Effector memory CD8-positive, alpha-beta T cell (primary cell): ENCODE results near the gene SYT7.

Source experiments
- ATAC-seq: fragments of 150-1000 bp; cut with Tn5 transposase; replicated peaks from 2 replicates; pipeline ENCODE4 v1.10.0; 2021; ENCODE audit warnings: mild to moderate bottlenecking, moderate library complexity
- DNase-seq, 3 experiments: peaks; one replicate each; pipeline ENCODE4 v3.0.0; 2021
- H3K27ac Mint-ChIP-seq, 2 donors: one replicate each; pipeline ENCODE4 v1.8.0; 2022; ENCODE audit warnings: mild to moderate bottlenecking in 2 of 2, mixed read lengths in 2 of 2, moderate library complexity in 2 of 2
- H3K27me3 Mint-ChIP-seq, 2 donors: one replicate each; pipeline ENCODE4 v1.8.0; 2022; ENCODE audit warnings: mixed read lengths in 2 of 2
- H3K36me3 Mint-ChIP-seq: one replicate; pipeline ENCODE4 v1.8.0; 2022; ENCODE audit warnings: mild to moderate bottlenecking, moderate library complexity, mixed read lengths; ENCODE audit not compliant: insufficient read depth
- H3K4me1 Mint-ChIP-seq, 2 donors: one replicate each; pipeline ENCODE4 v1.8.0; 2022; ENCODE audit warnings: low read depth in 2 of 2, mixed read lengths in 2 of 2
- H3K4me3 Mint-ChIP-seq, 2 donors: one replicate each; pipeline ENCODE4 v1.8.0; 2022; ENCODE audit warnings: mild to moderate bottlenecking in 2 of 2, mixed read lengths in 2 of 2, moderate library complexity in 2 of 2
- H3K9me3 Mint-ChIP-seq, 2 donors: one replicate each; pipeline ENCODE4 v1.8.0; 2022; ENCODE audit warnings: mixed read lengths in 2 of 2
- total RNA-seq, 9 experiments: gene quantifications; one replicate each; lab custom pipeline; 2026; lab: John Stamatoyannopoulos, UW

The SYT7 gene
- 0 to 0.98 (median 0.34) reads per million in 9 experiments for total RNA-seq

GRCh38 chr11:61581030-61581928 lies at the start of gene SYT7:
Gene SYT7, minus strand, starts transcription at chr11:61581076. Its CDS starts 256 bp downstream, at chr11:61580820.
- peaks cover 16% of the 10 kb centered on the region for H3K36me3 Mint-ChIP-seq
- DNase-seq (peak; percentile 94 to 97 (median 97)), ATAC-seq (peak; percentile 84)
- peak within 1 kb of the TSS; percentile 73 to 80 for H3K4me3 Mint-ChIP-seq
- H3K27me3 Mint-ChIP-seq: peaks cover 48 to 86% of the 10 kb centered on the region in 2 donors
- H3K4me1 Mint-ChIP-seq: peaks cover 7 to 14% of the 10 kb centered on the region in 2 donors
- no peaks in the 10 kb centered on the region for H3K9me3 Mint-ChIP-seq
- H3K27ac Mint-ChIP-seq: peak within 1 kb of the TSS; percentile 75 to 87

- Mint-ChIP-seq H3K4me3 (no peak overlapping the region), H3K27ac (peak overlapping the region in 1 of 2 donors; percentile 4), H3K27me3 (peaks cover 40 to 44% of the 10 kb centered on the region in 2 donors), H3K36me3 (no peaks in the 10 kb centered on the region), H3K9me3 (no peaks in the 10 kb centered on the region), H3K4me1 (no peaks in the 10 kb centered on the region)
- ATAC-seq (no peak), DNase-seq (no peak)
These were observed 49.2 kb upstream of the SYT7 start for GRCh38 chr11:61630089-61630488.

GRCh38 chr11:61629082-61629833 lies 48.4 kb upstream of the SYT7 start:
- Mint-ChIP-seq H3K4me3 (no peak overlapping the region), H3K27me3 (peaks cover 40 to 51% of the 10 kb centered on the region in 2 donors), H3K36me3 (no peaks in the 10 kb centered on the region)

GRCh38 chr11:61628662-61628970 lies 47.7 kb upstream of the SYT7 start:
- peaks cover 40 to 56% of the 10 kb centered on the region in 2 donors for H3K27me3 Mint-ChIP-seq
- no peaks in the 10 kb centered on the region for H3K9me3 Mint-ChIP-seq
- H3K4me1 Mint-ChIP-seq: no peaks in the 10 kb centered on the region
- DNase-seq: no peak
- no peak for ATAC-seq
- no peak overlapping the region for H3K27ac Mint-ChIP-seq
- H3K36me3 Mint-ChIP-seq: no peaks in the 10 kb centered on the region
- no peak overlapping the region for H3K4me3 Mint-ChIP-seq

More at GRCh38 chr11:61629082-61629833, 48.4 kb upstream of the SYT7 start:
- ATAC-seq (no peak), DNase-seq (no peak)
- Mint-ChIP-seq H3K27ac (no peak overlapping the region), H3K9me3 (no peaks in the 10 kb centered on the region), H3K4me1 (no peaks in the 10 kb centered on the region)

- no peak overlapping the region for H3K4me3 Mint-ChIP-seq
- ATAC-seq (no peak), DNase-seq (peak in 2 of 3 experiments; percentile 6 to 8)
- peaks cover 42 to 59% of the 10 kb centered on the region in 2 donors for H3K27me3 Mint-ChIP-seq
- H3K27ac Mint-ChIP-seq: no peak overlapping the region
- no peaks in the 10 kb centered on the region for H3K9me3 Mint-ChIP-seq
- no peaks in the 10 kb centered on the region for H3K36me3 Mint-ChIP-seq
- no peaks in the 10 kb centered on the region for H3K4me1 Mint-ChIP-seq
These were observed 47.2 kb upstream of the SYT7 start for GRCh38 chr11:61627850-61628661.

- ATAC-seq (no peak), DNase-seq (no peak)
- Mint-ChIP-seq H3K36me3 (no peaks in the 10 kb centered on the region), H3K4me1 (no peaks in the 10 kb centered on the region), H3K27me3 (peaks cover 54 to 72% of the 10 kb centered on the region in 2 donors), H3K27ac (no peak overlapping the region), H3K9me3 (no peaks in the 10 kb centered on the region), H3K4me3 (no peak overlapping the region)
These were observed 45.9 kb upstream of the SYT7 start for GRCh38 chr11:61626580-61627380.

- no peak for ATAC-seq
- no peaks in the 10 kb centered on the region for H3K9me3 Mint-ChIP-seq
- H3K4me3 Mint-ChIP-seq: no peak overlapping the region
- no peak for DNase-seq
- no peaks in the 10 kb centered on the region for H3K36me3 Mint-ChIP-seq
- H3K27me3 Mint-ChIP-seq: peaks cover 64 to 83% of the 10 kb centered on the region in 2 donors
- no peaks in the 10 kb centered on the region for H3K4me1 Mint-ChIP-seq
- H3K27ac Mint-ChIP-seq: no peak overlapping the region
These were observed 44.6 kb upstream of the SYT7 start for GRCh38 chr11:61625525-61625924.

- Mint-ChIP-seq H3K9me3 (no peaks in the 10 kb centered on the region), H3K4me3 (no peak overlapping the region)
- DNase-seq: no peak
These were observed 41.2 kb upstream of the SYT7 start for GRCh38 chr11:61621917-61622585.

GRCh38 chr11:61619471-61620226 lies 38.8 kb upstream of the SYT7 start:
- DNase-seq: no peak
- no peaks in the 10 kb centered on the region for H3K9me3 Mint-ChIP-seq
- no peak for ATAC-seq
- H3K4me3 Mint-ChIP-seq: no peak overlapping the region
- H3K36me3 Mint-ChIP-seq: no peaks in the 10 kb centered on the region
- H3K27me3 Mint-ChIP-seq: peaks cover 39 to 61% of the 10 kb centered on the region in 2 donors
- H3K4me1 Mint-ChIP-seq: no peaks in the 10 kb centered on the region
- H3K27ac Mint-ChIP-seq: no peak overlapping the region

More at GRCh38 chr11:61621917-61622585, 41.2 kb upstream of the SYT7 start:
- ATAC-seq: no peak
- H3K27ac Mint-ChIP-seq: no peak overlapping the region
- H3K36me3 Mint-ChIP-seq: no peaks in the 10 kb centered on the region
- H3K4me1 Mint-ChIP-seq: no peaks in the 10 kb centered on the region
- peaks cover 45 to 72% of the 10 kb centered on the region in 2 donors for H3K27me3 Mint-ChIP-seq

- H3K36me3 Mint-ChIP-seq: peaks cover 3% of the 10 kb centered on the region
These were observed 38.1 kb upstream of the SYT7 start for GRCh38 chr11:61618978-61619377.

GRCh38 chr11:61617515-61617914 lies 36.6 kb upstream of the SYT7 start:
- Mint-ChIP-seq H3K36me3 (peaks cover 3% of the 10 kb centered on the region), H3K4me3 (no peak overlapping the region), H3K9me3 (no peaks in the 10 kb centered on the region), H3K27ac (no peak overlapping the region), H3K4me1 (no peaks in the 10 kb centered on the region), H3K27me3 (peaks cover 32 to 61% of the 10 kb centered on the region in 2 donors)
- DNase-seq (no peak), ATAC-seq (no peak)

More at GRCh38 chr11:61618978-61619377, 38.1 kb upstream of the SYT7 start:
- H3K9me3 Mint-ChIP-seq: no peaks in the 10 kb centered on the region
- no peaks in the 10 kb centered on the region for H3K4me1 Mint-ChIP-seq
- no peak overlapping the region for H3K4me3 Mint-ChIP-seq
- peaks cover 39 to 58% of the 10 kb centered on the region in 2 donors for H3K27me3 Mint-ChIP-seq
- no peak for DNase-seq
- ATAC-seq: no peak
- no peak overlapping the region for H3K27ac Mint-ChIP-seq
